ENCODE results near the gene EMID1. TPM values are rescaled to one million over a fixed set of nuclear protein-coding genes. Genes with fewer than 3 reads are reported as not detected.

The EMID1 gene
- total RNA-seq, 4 donors from 2014 or later, result 0.18 to 1.5 (median 0.50) TPM; not detected in 1

- Histone ChIP-seq H3K27me3 (no peaks in the 10 kb centered on the region), H3K9me3 (no peaks in the 10 kb centered on the region), H3K4me3 (no peak overlapping the region), H3K27ac (no peak overlapping the region), H3K36me3 (peaks cover 45 to 75% (median 60%) of the 10 kb centered on the region in 3 donors), H3K4me1 (peaks cover 9 to 19% (median 12%) of the 10 kb centered on the region in 3 donors)
- DNase-seq, result no peak
- TF ChIP-seq CTCF (IDR thresholded peaks at IDR 0.05), result no peak
- TF ChIP-seq POLR2A (IDR thresholded peaks at IDR 0.05), result no peak
- intact Hi-C loops (cut with DNase I), result no loop called here
- 78 to 91% methylated on average over 10 to 14 of the region's 19 CpGs for WGBS, 2 donors
Observed at GRCh38 chr22:29299136-29299900, 93.6 kb downstream of the EMID1 start.

- no peak overlapping the region for H3K4me3 ChIP-seq
- H3K9me3 ChIP-seq, result no peaks in the 10 kb centered on the region
- H3K27ac ChIP-seq, result no peak overlapping the region
- WGBS, 2 donors, result 66 to 100% methylated on average over 1 to 4 of the region's 4 CpGs
- intact Hi-C loops (cut with DNase I), result no loop called here
- peaks cover 42 to 64% (median 49%) of the 10 kb centered on the region in 3 donors for H3K36me3 ChIP-seq
- H3K27me3 ChIP-seq, result no peaks in the 10 kb centered on the region
- no peak for DNase-seq
- TF ChIP-seq POLR2A (IDR thresholded peaks at IDR 0.05) (no peak), CTCF (IDR thresholded peaks at IDR 0.05) (no peak)
- peaks cover 9 to 25% (median 12%) of the 10 kb centered on the region in 3 donors for H3K4me1 ChIP-seq
Observed at GRCh38 chr22:29300467-29300806, 94.7 kb downstream of the EMID1 start.

GRCh38 chr22:29300807-29301601, 95.3 kb downstream of the EMID1 start:
- no peak overlapping the region for H3K4me3 ChIP-seq
- intact Hi-C loops (cut with DNase I), result no loop called here
- H3K4me1 ChIP-seq, result peaks cover 9 to 31% (median 15%) of the 10 kb centered on the region in 3 donors
- no peaks in the 10 kb centered on the region for H3K27me3 ChIP-seq
- H3K27ac ChIP-seq, result no peak overlapping the region
- H3K9me3 ChIP-seq, result no peaks in the 10 kb centered on the region
- no peak for DNase-seq
- 53 to 59% methylated on average over 10 of the region's 10 CpGs for WGBS, 2 donors
- peaks cover 37 to 58% (median 43%) of the 10 kb centered on the region in 3 donors for H3K36me3 ChIP-seq
- no peak for TF ChIP-seq CTCF (IDR thresholded peaks at IDR 0.05)
- TF ChIP-seq POLR2A (IDR thresholded peaks at IDR 0.05), result no peak

GRCh38 chr22:29301716-29302401, 96.2 kb downstream of the EMID1 start:
- H3K27ac ChIP-seq, result peak overlapping the region in 1 of 4 donors; percentile 29
- no peak for DNase-seq

More at GRCh38 chr22:29301716-29302401, 96.2 kb downstream of the EMID1 start:
- Histone ChIP-seq H3K9me3 (no peaks in the 10 kb centered on the region), H3K4me1 (peaks cover 14 to 39% (median 15%) of the 10 kb centered on the region in 3 donors), H3K4me3 (no peak overlapping the region), H3K36me3 (peaks cover 29 to 50% (median 35%) of the 10 kb centered on the region in 3 donors), H3K27me3 (no peaks in the 10 kb centered on the region)
- WGBS, 2 donors, result 77 to 87% methylated on average over 5 to 12 of the region's 17 CpGs
- intact Hi-C loops (cut with DNase I), result no loop called here
- TF ChIP-seq POLR2A (IDR thresholded peaks at IDR 0.05), result no peak
- no peak for TF ChIP-seq CTCF (IDR thresholded peaks at IDR 0.05)
